ENCODE results near the gene NUTM1. TPM values are rescaled to one million over a fixed set of nuclear protein-coding genes. Genes with fewer than 3 reads are reported as not detected.
A peak's percentile ranks its signal among the peaks of the same experiment; 100 is the strongest.

Gene NUTM1
- total RNA-seq, 5 donors from 2014 or later (not counting 1 experiment from before 2014, with no cell fraction given) = not detected

DNA sequence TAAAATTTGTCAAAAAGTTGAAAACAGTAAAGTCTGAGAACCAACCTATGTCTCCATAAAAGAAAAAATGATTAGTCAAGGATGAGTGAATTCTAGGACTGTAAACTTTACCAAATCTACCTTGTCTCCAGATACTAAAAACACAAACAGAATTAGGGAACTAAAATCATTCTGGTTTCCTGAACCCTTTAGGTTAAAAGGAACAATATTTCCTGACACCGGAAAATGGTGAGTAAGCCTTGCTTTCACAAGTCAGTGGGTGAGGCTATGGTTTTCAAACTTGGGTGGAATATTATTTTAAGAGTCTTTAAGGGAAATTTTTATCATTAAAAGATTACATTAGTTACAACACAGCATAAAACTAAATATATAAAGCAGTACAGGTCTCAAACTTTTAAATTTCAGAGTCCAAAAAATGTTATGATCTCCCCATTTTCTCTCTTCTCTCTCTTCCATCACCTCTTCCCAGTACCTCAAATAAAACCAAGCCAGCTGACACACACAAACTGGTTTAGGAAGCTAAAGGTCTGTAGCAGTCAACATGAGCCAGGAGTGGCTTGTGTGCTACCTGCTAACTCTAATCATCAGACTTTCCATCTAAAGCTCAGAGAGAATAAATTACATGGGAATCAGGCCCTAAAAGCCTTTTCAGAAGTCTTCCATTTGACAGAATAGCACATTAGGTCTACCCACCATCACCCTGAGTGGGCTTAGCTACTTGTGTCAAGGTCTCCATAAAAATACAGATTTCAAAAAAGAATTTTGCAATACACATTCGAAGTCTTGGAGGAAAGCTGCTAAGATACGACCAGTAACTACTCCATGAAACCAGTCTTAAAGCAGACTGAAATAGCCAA is 7.7 kb upstream of the NUTM1 start:
- ChIA-PET CTCF (no interaction called here), POLR2A (no interaction called here)
- Histone ChIP-seq H3K4me3 (ENCODE audit: control insufficient read depth in 1 of 2, extremely low read depth in 1 of 2, low read length in 1 of 2) (peak overlapping the region; percentile 51 to 99), H3K9me3 (no peaks in the 10 kb centered on the region), H3K27ac (ENCODE audit: low read length) (peak overlapping the region; percentile 82), H3K4me1 (ENCODE audit: control insufficient read depth in 1 of 2, extremely low read depth in 1 of 2, insufficient read depth in 2 of 2, low read length in 2 of 2) (peaks cover 37 to 53% of the 10 kb centered on the region in 2 experiments), H3K27me3 (replicated peaks in 1 of 2; ENCODE audit: control insufficient read depth in 2 of 2, extremely low read depth in 1 of 2, insufficient read depth in 2 of 2, low read length in 1 of 2) (no peaks in the 10 kb centered on the region), H3K36me3 (ENCODE audit: control insufficient read depth in 2 of 2, extremely low read depth in 1 of 2, insufficient read depth in 1 of 2, low read length in 1 of 2) (peaks cover 0 to 8% of the 10 kb centered on the region in 2 donors)
- no peaks in the 10 kb centered on the region for H3K9me3 Mint-ChIP-seq
- H3K27ac Mint-ChIP-seq = peak overlapping the region; percentile 96 to 100
- peaks cover 65 to 72% (median 68%) of the 10 kb centered on the region in 3 donors for H3K4me1 Mint-ChIP-seq
- peaks cover 11% of the 10 kb centered on the region for H3K36me3 Mint-ChIP-seq
- ATAC-seq (replicated peaks in 1 of 4) (no peak), DNase-seq (peak in 1 of 35 experiments; percentile 51)
- no peaks in the 10 kb centered on the region for H3K27me3 Mint-ChIP-seq
- WGBS (ENCODE audit: insufficient coverage) = no CpG with 5 or more reads among the region's 3 CpGs
- peak overlapping the region; percentile 97 to 100 (median 97) for H3K4me3 Mint-ChIP-seq

DNA sequence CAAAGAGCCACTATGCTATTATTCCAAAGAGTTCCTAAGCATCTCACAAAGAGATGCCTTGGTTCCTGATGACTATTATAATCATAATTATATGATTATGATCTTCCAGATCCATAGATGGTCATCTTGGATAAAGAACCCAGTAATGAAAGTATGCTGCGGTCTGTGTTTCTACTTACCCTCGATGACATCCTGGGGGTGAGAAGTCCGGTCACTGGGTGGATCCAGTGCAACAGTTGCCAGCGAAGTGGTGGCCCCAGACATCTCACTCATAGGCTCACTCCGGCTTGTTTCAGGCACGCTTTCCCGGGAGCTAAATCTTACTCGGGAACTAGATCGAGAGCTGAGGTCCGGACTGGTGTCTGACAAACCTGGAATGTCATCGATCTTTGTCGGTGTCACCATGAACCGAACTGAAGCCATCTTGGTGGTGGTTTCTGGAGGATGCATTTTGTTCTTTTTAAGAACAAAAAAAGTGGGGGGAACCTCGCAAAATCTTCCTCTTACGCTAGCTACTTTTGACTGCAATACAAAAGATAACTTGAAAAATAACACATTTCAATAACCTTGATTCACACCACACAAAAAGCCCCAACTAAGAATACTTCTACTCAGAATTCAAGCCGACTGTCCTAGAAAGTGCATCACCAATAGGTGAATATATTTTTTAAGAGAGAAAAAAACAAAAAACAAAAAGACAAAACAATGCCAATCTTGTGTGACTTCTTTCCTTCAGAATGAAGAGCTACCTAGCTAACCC is 6.7 kb upstream of the NUTM1 start:
- peak overlapping the region; percentile 97 to 100 (median 97) for H3K4me3 Mint-ChIP-seq
- Histone ChIP-seq H3K4me1 (ENCODE audit: control insufficient read depth in 1 of 2, extremely low read depth in 1 of 2, insufficient read depth in 2 of 2, low read length in 2 of 2) (peaks cover 41 to 46% of the 10 kb centered on the region in 2 experiments), H3K4me3 (ENCODE audit: control insufficient read depth in 1 of 2, extremely low read depth in 1 of 2, low read length in 1 of 2) (peak overlapping the region; percentile 74 to 99), H3K27me3 (replicated peaks in 1 of 2; ENCODE audit: control insufficient read depth in 2 of 2, extremely low read depth in 1 of 2, insufficient read depth in 2 of 2, low read length in 1 of 2) (no peaks in the 10 kb centered on the region), H3K36me3 (ENCODE audit: control insufficient read depth in 2 of 2, extremely low read depth in 1 of 2, insufficient read depth in 1 of 2, low read length in 1 of 2) (peaks cover 0 to 13% of the 10 kb centered on the region in 2 donors), H3K9me3 (no peaks in the 10 kb centered on the region), H3K27ac (ENCODE audit: low read length) (peak overlapping the region; percentile 82)
- peaks cover 61 to 73% (median 65%) of the 10 kb centered on the region in 3 donors for H3K4me1 Mint-ChIP-seq
- H3K9me3 Mint-ChIP-seq = no peaks in the 10 kb centered on the region
- H3K36me3 Mint-ChIP-seq = peaks cover 13% of the 10 kb centered on the region
- WGBS (ENCODE audit: insufficient coverage) = 50% methylated on average over 12 of the region's 16 CpGs
- peak in 1 of 35 experiments; percentile 32 for DNase-seq
- no peaks in the 10 kb centered on the region for H3K27me3 Mint-ChIP-seq
- ATAC-seq (replicated peaks in 1 of 4) = no peak
- ChIA-PET POLR2A (interaction anchor here in 1 of 2 donors (1.1 kb wide), 1 partner anchor 8 kb away, joined by 4 read pairs; no protein-coding TSS in a partner anchor), CTCF (interaction anchor here in 1 of 2 donors (1.6 to 2.8 kb wide), 2 partner anchors 31 to 95 kb away, joined by 5 to 20 read pairs; partner anchors contain the start of gene LPCAT4)
- H3K27ac Mint-ChIP-seq = peak overlapping the region; percentile 96 to 100

- peaks cover 61 to 74% (median 66%) of the 10 kb centered on the region in 3 donors for H3K4me1 Mint-ChIP-seq
Measured at GRCh38 chr15:34336991-34337556, 6.0 kb upstream of the NUTM1 start.

DNA sequence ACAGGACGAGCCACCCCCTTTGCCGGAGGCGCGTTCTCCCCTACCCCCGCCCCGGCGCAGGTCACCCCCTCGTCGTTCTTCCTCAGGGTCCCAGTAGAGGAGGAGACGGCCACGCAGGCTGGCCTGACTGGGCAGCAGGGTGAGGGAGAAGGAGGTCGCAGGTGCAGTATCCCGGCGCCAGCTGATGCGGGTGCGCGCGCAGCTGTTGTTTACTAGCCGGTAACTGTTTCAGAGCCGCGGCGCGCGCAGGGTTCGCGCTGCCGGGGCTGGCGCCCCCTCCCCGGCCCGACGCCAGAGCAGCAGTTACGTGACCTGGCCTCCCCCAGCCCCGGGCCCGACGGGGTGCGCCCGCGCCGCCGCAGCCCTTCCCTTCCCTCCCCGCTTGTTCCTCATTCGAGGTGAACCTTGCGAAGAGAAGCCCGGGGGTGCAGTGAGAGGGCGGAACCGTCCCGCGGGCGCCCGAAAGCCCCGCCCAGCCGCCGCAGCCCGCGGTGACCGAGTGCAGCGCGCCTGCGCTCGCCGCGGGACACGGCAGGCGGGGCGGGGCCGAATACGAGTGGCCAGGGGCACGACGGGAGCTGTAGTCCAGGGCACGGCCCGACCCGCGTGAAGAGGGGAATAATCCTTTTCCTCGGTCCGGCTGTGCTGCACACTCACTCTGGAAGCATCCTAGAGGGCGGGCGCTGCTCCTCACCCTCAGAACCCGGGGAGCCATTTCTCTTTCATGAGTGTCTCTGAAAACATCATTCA is 5.4 kb upstream of the NUTM1 start, which contains the start of gene SLC12A6:
Gene SLC12A6, minus strand, starts transcription at position 225 of the 750 bp plus-strand sequence. CDS start 1,101 bp downstream, outside the sequence.
- H3K4me1 Mint-ChIP-seq = peaks cover 56 to 70% (median 63%) of the 10 kb centered on the region in 3 donors
- no peaks in the 10 kb centered on the region for H3K27me3 ChIP-seq (replicated peaks in 1 of 2; ENCODE audit: control insufficient read depth in 2 of 2, extremely low read depth in 1 of 2, insufficient read depth in 2 of 2, low read length in 1 of 2)
- 0% methylated on average over 67 of the region's 78 CpGs for WGBS (ENCODE audit: insufficient coverage)
- H3K4me1 ChIP-seq (ENCODE audit: control insufficient read depth in 1 of 2, extremely low read depth in 1 of 2, insufficient read depth in 2 of 2, low read length in 2 of 2) = peaks cover 38 to 50% of the 10 kb centered on the region in 2 experiments
- H3K27ac Mint-ChIP-seq = peak within 1 kb of the TSS; percentile 96 to 100
- peak within 1 kb of the TSS; percentile 74 to 99 for H3K4me3 ChIP-seq (ENCODE audit: control insufficient read depth in 1 of 2, extremely low read depth in 1 of 2, low read length in 1 of 2)
- DNase-seq (peak; percentile 81 to 95 (median 88)), ATAC-seq (replicated peaks in 1 of 4) (peak; percentile 85 to 91 (median 88))
- H3K9me3 ChIP-seq = no peaks in the 10 kb centered on the region
- H3K4me3 Mint-ChIP-seq = peak within 1 kb of the TSS; percentile 97 to 100 (median 97)
- H3K9me3 Mint-ChIP-seq = no peaks in the 10 kb centered on the region
- H3K27me3 Mint-ChIP-seq = no peaks in the 10 kb centered on the region
- H3K36me3 Mint-ChIP-seq = peaks cover 15% of the 10 kb centered on the region
- H3K36me3 ChIP-seq (ENCODE audit: control insufficient read depth in 2 of 2, extremely low read depth in 1 of 2, insufficient read depth in 1 of 2, low read length in 1 of 2) = peaks cover 0 to 18% of the 10 kb centered on the region in 2 donors
- H3K27ac ChIP-seq (ENCODE audit: low read length) = peak within 1 kb of the TSS; percentile 82
- ChIA-PET CTCF (interaction anchor here in 1 of 2 donors (0.8 to 2.8 kb wide), 5 partner anchors 9 to 128 kb away, joined by 3 to 20 read pairs (median 5); partner anchors contain the start of genes KATNBL1 and LPCAT4), POLR2A (interaction anchor here in 1 of 2 donors (0.6 to 1.1 kb wide), 2 partner anchors 10 kb away, joined by 3 to 4 read pairs; no protein-coding TSS in a partner anchor)

More at GRCh38 chr15:34336991-34337556, 6.0 kb upstream of the NUTM1 start:
- Mint-ChIP-seq H3K27ac (peak overlapping the region; percentile 96 to 100), H3K36me3 (peaks cover 15% of the 10 kb centered on the region), H3K9me3 (no peaks in the 10 kb centered on the region), H3K4me3 (peak overlapping the region; percentile 97 to 100 (median 97)), H3K27me3 (no peaks in the 10 kb centered on the region)
- DNase-seq (peak in 17 of 35 experiments; percentile 4 to 44 (median 16)), ATAC-seq (replicated peaks in 1 of 4) (peak; percentile 10 to 38 (median 25))
- peak overlapping the region; percentile 74 to 99 for H3K4me3 ChIP-seq (ENCODE audit: control insufficient read depth in 1 of 2, extremely low read depth in 1 of 2, low read length in 1 of 2)
- peaks cover 43 to 50% of the 10 kb centered on the region in 2 experiments for H3K4me1 ChIP-seq (ENCODE audit: control insufficient read depth in 1 of 2, extremely low read depth in 1 of 2, insufficient read depth in 2 of 2, low read length in 2 of 2)
- H3K27me3 ChIP-seq (replicated peaks in 1 of 2; ENCODE audit: control insufficient read depth in 2 of 2, extremely low read depth in 1 of 2, insufficient read depth in 2 of 2, low read length in 1 of 2) = no peaks in the 10 kb centered on the region
- peak overlapping the region; percentile 82 for H3K27ac ChIP-seq (ENCODE audit: low read length)
- ChIA-PET CTCF (interaction anchor here in 1 of 2 donors (0.8 to 2.8 kb wide), 3 partner anchors 9 to 96 kb away, joined by 4 to 20 read pairs (median 5); partner anchors contain the start of gene LPCAT4), POLR2A (interaction anchor here in 1 of 2 donors (1.1 kb wide), 1 partner anchor 9 kb away, joined by 4 read pairs; no protein-coding TSS in a partner anchor)
- H3K36me3 ChIP-seq (ENCODE audit: control insufficient read depth in 2 of 2, extremely low read depth in 1 of 2, insufficient read depth in 1 of 2, low read length in 1 of 2) = peaks cover 0 to 18% of the 10 kb centered on the region in 2 donors
- under 1% methylated on average over 21 of the region's 26 CpGs for WGBS (ENCODE audit: insufficient coverage)
- no peaks in the 10 kb centered on the region for H3K9me3 ChIP-seq

GRCh38 chr15:34338347-34338746 is 4.8 kb upstream of the NUTM1 start:
- Mint-ChIP-seq H3K9me3 (no peaks in the 10 kb centered on the region), H3K4me3 (peak overlapping the region; percentile 45 to 97 (median 72)), H3K36me3 (peaks cover 15% of the 10 kb centered on the region), H3K27ac (no peak overlapping the region), H3K27me3 (no peaks in the 10 kb centered on the region), H3K4me1 (peaks cover 50 to 65% (median 61%) of the 10 kb centered on the region in 3 donors)
- Histone ChIP-seq H3K4me3 (ENCODE audit: control insufficient read depth in 1 of 2, extremely low read depth in 1 of 2, low read length in 1 of 2) (peak overlapping the region; percentile 74 to 99), H3K36me3 (ENCODE audit: control insufficient read depth in 2 of 2, extremely low read depth in 1 of 2, insufficient read depth in 1 of 2, low read length in 1 of 2) (peaks cover 0 to 18% of the 10 kb centered on the region in 2 donors), H3K27ac (ENCODE audit: low read length) (peak overlapping the region; percentile 52), H3K4me1 (ENCODE audit: control insufficient read depth in 1 of 2, extremely low read depth in 1 of 2, insufficient read depth in 2 of 2, low read length in 2 of 2) (peaks cover 37 to 49% of the 10 kb centered on the region in 2 experiments), H3K27me3 (replicated peaks in 1 of 2; ENCODE audit: control insufficient read depth in 2 of 2, extremely low read depth in 1 of 2, insufficient read depth in 2 of 2, low read length in 1 of 2) (no peaks in the 10 kb centered on the region), H3K9me3 (no peaks in the 10 kb centered on the region)
- CTCF ChIA-PET = interaction anchor here in 1 of 2 donors (0.9 to 2.8 kb wide), 3 partner anchors 10 to 129 kb away, joined by 3 to 20 read pairs (median 5); partner anchors contain the start of genes KATNBL1 and LPCAT4
- DNase-seq (no peak), ATAC-seq (replicated peaks in 1 of 4) (no peak)
- WGBS (ENCODE audit: insufficient coverage) = 100% methylated on average over 1 of the region's 16 CpGs
- POLR2A ChIA-PET = interaction anchor here in 1 of 2 donors (0.6 kb wide), 1 partner anchor 11 kb away, joined by 3 read pairs; no protein-coding TSS in a partner anchor

Measured in T-cell (primary cell).